RWPE2 (cell line): Measurements from ENCODE around the gene DAAM1.

Source experiments
- ATAC-seq: fragments of 200-7000 bp; cut with Tn5 transposase; 3 replicates; pipeline ENCODE4 v1.9.1; 2021; ENCODE audit warnings: low read depth
- DNase-seq: peaks from one replicate; pipeline ENCODE4 v3.0.0-alpha.2; 2020; ENCODE audit warnings: low spot score
- H3K27ac ChIP-seq: fragments of 450-650 bp; 2 replicates; pipeline ENCODE4 v1.5.1; 2017; ENCODE audit warnings: mild to moderate bottlenecking; ENCODE audit not compliant: poor library complexity, severe bottlenecking
- H3K27me3 ChIP-seq: fragments of 250-450 bp; sonication (Bioruptor Pico); 2 replicates; pipeline ENCODE4 v1.5.1; 2021; ENCODE audit warnings: mild to moderate bottlenecking, moderate library complexity; ENCODE audit not compliant: insufficient read depth, poor library complexity, severe bottlenecking
- H3K36me3 ChIP-seq: fragments of 250-450 bp; sonication (Bioruptor Pico); 2 replicates; pipeline ENCODE4 v1.5.1; 2020; ENCODE audit warnings: low read depth, mild to moderate bottlenecking, moderate library complexity
- H3K4me1 ChIP-seq: fragments of 250-450 bp; sonication (Bioruptor Pico); 2 replicates; pipeline ENCODE4 v1.5.1; 2021; ENCODE audit warnings: mild to moderate bottlenecking, moderate library complexity; ENCODE audit not compliant: insufficient read depth, poor library complexity, severe bottlenecking
- H3K4me3 ChIP-seq: fragments of 250-450 bp; sonication (Bioruptor Pico); 2 replicates; pipeline ENCODE4 v1.5.1; 2021; ENCODE audit warnings: mild to moderate bottlenecking, moderate library complexity; ENCODE audit not compliant: severe bottlenecking
- H3K9me3 ChIP-seq: fragments of 250-450 bp; sonication (Bioruptor Pico); 2 replicates; pipeline ENCODE4 v1.5.1; 2021; ENCODE audit warnings: mild to moderate bottlenecking, moderate library complexity; ENCODE audit not compliant: severe bottlenecking
- CTCF ChIP-seq: fragments of 450-650 bp; IDR thresholded peaks from one replicate; pipeline ENCODE4 v1.5.1; 2017; ENCODE audit warnings: mild to moderate bottlenecking, moderate library complexity; ENCODE audit not compliant: poor library complexity, severe bottlenecking

Gene DAAM1

DNA sequence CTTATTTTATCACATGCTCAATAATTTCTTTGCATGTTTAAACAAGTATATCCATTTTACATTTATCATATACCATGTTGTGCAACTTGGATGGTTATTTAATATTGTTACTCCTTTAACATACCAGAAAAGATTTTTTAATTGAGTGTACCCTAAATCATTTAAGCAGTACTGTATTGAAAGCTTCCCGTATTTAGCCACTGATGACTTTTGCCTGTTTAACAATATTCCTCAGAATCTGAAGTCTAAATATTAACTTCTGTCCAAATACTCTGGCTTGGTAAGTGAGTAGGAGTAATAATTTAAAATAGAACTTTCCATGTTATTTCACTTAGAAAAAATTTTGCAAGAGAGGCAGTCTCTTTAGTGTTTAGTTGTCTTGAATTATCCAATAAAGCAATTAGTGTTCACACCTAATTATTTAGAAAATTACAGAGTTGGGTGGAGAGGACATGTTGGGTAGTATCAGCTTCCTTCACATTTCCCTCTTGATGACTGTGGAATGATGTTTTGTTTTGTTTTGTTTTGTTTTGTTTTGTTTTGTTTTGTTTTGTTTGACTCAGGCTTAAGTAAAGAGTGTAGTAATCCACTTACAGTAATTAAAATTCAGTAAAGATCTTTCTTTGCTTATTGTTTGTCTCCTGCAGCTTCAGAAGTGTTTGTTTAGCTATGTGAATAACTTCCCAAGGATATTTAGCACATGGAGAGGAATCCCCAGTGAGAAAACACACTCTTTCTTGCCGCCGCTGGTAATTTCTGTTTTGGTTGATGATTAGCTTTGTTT is 59.5 kb downstream of the DAAM1 start:
- Histone ChIP-seq H3K27me3 (no peaks in the 10 kb centered on the region), H3K9me3 (no peaks in the 10 kb centered on the region), H3K4me1 (peaks cover 13% of the 10 kb centered on the region), H3K4me3 (no peak overlapping the region), H3K27ac (no peak overlapping the region), H3K36me3 (no peaks in the 10 kb centered on the region)
- DNase-seq (no peak), ATAC-seq (no peak)
- no peak for TF ChIP-seq CTCF

DNA sequence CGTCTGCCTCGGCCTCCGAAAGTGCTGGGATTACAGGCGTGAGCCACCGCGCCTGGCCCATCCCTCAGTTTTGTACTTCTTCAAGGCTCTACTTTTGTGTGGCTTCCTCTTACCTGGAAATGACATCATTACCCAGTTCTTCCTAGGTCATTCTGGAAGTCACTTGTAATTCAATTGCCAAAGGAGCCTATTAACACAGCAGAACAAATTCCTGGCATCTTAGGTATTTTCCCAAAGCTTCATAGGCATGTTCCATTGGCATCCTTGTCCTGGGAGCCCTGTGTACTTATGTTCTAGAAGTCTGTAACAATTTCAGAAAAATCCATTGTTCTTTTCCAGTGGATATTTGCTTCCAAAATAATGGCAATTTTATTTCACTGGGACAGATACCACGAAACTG is 60.6 kb downstream of the DAAM1 start:
- Histone ChIP-seq H3K27ac (no peak overlapping the region), H3K4me3 (no peak overlapping the region)

DNA sequence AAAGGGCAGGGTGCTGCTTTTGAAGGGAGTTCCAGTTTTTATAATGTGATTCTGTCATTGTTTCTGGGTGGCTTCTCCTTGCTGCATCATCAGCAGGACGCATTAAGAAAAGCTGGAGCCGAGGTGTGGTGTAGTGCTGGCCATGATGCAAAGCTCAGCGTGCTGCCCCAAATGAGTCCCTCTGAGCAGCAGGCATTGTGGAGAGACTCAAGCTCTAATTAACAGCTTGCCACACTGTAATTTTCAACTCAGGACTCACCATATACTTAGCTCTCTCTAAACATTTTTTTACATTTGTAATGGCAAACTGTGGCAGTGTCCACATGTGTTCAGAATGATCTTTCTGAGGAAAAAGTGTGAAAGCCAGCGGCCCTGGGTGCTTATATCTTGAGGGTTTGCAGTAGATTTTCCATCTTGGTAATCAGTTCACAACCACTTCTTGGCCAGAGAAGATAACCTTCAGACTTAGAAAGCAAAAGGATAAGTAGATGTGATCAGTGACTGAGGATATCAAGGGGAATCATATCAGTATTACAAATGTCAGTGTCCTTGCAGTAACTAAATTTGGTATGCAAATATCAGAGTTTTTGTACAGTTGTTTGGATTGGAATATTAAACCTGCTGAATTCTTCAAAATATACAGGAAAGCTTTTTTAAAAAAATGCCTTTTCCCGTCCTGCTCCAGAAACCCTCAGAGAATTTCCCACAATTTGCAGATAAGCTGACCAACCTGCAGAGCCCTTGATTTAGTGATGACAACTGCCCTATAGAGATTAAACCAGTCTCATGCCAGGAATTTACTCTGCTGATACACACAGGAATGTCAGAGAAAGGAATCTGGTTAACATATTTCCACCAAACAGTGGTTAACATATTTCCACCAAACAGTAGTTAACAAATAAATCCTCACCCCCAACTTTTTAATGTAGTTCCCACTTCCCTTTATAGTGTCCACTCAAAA is 63.6 kb downstream of the DAAM1 start:
- Histone ChIP-seq H3K36me3 (no peaks in the 10 kb centered on the region), H3K9me3 (no peaks in the 10 kb centered on the region), H3K27me3 (no peaks in the 10 kb centered on the region), H3K4me3 (no peak overlapping the region), H3K4me1 (peaks cover 19% of the 10 kb centered on the region), H3K27ac (no peak overlapping the region)
- no peak for TF ChIP-seq CTCF
- DNase-seq = no peak
- peak; percentile 32; the same call in 1 of the 3 replicates for ATAC-seq

More for the DNA sequence above, 60.6 kb downstream of the DAAM1 start:
- Histone ChIP-seq H3K4me1 (peaks cover 15% of the 10 kb centered on the region), H3K27me3 (no peaks in the 10 kb centered on the region), H3K36me3 (no peaks in the 10 kb centered on the region), H3K9me3 (no peaks in the 10 kb centered on the region)
- TF ChIP-seq CTCF = no peak
- DNase-seq = no peak
- ATAC-seq = no peak

- ATAC-seq = no peak
- no peak overlapping the region for H3K27ac ChIP-seq
- H3K4me1 ChIP-seq = peaks cover 13% of the 10 kb centered on the region
- H3K27me3 ChIP-seq = no peaks in the 10 kb centered on the region
- no peak for DNase-seq
- TF ChIP-seq CTCF = no peak
- H3K4me3 ChIP-seq = no peak overlapping the region
- no peaks in the 10 kb centered on the region for H3K9me3 ChIP-seq
- no peaks in the 10 kb centered on the region for H3K36me3 ChIP-seq
Measured at GRCh38 chr14:59252772-59253500, 64.5 kb downstream of the DAAM1 start.
